ENCODE measurements around the gene EFCAB6. TPM values are rescaled to one million over a fixed set of nuclear protein-coding genes. Genes with fewer than 3 reads are reported as not detected.

The EFCAB6 gene
- total RNA-seq, 4 donors from 2014 or later, result 0.35 to 4.4 (median 0.94) TPM; not detected in 1

DNA sequence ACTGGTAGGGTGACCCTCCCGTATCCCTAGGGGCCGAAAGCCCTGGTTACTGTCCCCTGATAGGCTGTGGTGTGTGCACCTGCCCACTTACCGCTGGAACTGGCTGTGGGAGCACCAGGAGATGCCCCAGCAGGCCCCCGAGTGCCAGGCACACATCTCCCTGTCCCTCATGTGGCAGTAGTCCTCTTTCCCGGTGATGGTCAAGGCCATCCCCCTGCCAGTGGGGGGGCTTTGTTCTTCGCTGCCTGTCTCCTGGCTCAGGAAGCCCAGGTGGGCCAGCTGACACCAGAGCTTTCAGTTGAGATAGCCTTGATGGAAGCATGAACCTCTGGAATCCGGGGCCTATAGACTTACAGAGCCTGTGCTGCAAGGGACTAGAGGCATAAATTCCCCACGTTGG is 299.8 kb downstream of the EFCAB6 start:
- Histone ChIP-seq H3K27me3 (no peaks in the 10 kb centered on the region), H3K36me3 (no peaks in the 10 kb centered on the region), H3K4me1 (no peaks in the 10 kb centered on the region), H3K4me3 (no peak overlapping the region), H3K9me3 (no peaks in the 10 kb centered on the region), H3K27ac (no peak overlapping the region)
- TF ChIP-seq POLR2A (IDR thresholded peaks at IDR 0.05), result no peak
- TF ChIP-seq, protein P1, sequence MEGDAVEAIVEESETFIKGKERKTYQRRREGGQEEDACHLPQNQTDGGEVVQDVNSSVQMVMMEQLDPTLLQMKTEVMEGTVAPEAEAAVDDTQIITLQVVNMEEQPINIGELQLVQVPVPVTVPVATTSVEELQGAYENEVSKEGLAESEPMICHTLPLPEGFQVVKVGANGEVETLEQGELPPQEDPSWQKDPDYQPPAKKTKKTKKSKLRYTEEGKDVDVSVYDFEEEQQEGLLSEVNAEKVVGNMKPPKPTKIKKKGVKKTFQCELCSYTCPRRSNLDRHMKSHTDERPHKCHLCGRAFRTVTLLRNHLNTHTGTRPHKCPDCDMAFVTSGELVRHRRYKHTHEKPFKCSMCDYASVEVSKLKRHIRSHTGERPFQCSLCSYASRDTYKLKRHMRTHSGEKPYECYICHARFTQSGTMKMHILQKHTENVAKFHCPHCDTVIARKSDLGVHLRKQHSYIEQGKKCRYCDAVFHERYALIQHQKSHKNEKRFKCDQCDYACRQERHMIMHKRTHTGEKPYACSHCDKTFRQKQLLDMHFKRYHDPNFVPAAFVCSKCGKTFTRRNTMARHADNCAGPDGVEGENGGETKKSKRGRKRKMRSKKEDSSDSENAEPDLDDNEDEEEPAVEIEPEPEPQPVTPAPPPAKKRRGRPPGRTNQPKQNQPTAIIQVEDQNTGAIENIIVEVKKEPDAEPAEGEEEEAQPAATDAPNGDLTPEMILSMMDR (IDR thresholded peaks at IDR 0.05), result no peak
- DNase-seq, result no peak

DNA sequence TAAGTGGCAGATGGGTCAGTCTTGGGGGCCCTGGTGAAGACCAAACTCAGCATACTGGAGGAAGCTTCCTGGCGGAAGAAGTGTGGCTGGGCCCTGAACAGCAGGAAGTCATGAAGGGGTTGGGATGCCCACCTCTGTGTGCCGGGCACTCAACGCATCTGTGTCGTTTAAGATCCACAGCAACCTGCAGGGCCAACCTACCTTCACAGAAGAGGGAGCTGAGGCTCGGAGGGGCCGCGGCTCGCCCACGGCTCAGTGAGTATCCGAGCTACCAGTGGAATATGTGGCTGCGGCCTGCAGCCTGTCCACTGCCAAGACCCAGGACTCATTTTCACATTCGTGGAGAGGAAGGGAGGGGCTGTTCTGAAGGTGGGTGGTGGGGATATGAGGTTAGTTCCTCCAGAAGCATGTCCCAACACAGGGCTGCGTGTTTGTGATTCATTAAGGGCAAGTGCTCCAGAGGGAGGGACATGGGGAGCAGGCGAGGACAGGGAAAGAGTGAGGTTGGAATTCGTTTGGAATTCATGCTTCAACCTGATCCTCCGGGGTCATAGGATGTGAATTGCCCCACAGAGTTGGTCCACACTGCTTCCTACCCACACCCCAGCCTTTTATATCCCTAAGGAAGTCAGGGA is 300.7 kb downstream of the EFCAB6 start:
- Histone ChIP-seq H3K36me3 (no peaks in the 10 kb centered on the region), H3K4me1 (no peaks in the 10 kb centered on the region), H3K4me3 (no peak overlapping the region), H3K27me3 (no peaks in the 10 kb centered on the region), H3K27ac (no peak overlapping the region), H3K9me3 (no peaks in the 10 kb centered on the region)
- TF ChIP-seq, protein P1 (IDR thresholded peaks at IDR 0.05), result no peak
- no peak for TF ChIP-seq POLR2A (IDR thresholded peaks at IDR 0.05)
- no peak for DNase-seq

DNA sequence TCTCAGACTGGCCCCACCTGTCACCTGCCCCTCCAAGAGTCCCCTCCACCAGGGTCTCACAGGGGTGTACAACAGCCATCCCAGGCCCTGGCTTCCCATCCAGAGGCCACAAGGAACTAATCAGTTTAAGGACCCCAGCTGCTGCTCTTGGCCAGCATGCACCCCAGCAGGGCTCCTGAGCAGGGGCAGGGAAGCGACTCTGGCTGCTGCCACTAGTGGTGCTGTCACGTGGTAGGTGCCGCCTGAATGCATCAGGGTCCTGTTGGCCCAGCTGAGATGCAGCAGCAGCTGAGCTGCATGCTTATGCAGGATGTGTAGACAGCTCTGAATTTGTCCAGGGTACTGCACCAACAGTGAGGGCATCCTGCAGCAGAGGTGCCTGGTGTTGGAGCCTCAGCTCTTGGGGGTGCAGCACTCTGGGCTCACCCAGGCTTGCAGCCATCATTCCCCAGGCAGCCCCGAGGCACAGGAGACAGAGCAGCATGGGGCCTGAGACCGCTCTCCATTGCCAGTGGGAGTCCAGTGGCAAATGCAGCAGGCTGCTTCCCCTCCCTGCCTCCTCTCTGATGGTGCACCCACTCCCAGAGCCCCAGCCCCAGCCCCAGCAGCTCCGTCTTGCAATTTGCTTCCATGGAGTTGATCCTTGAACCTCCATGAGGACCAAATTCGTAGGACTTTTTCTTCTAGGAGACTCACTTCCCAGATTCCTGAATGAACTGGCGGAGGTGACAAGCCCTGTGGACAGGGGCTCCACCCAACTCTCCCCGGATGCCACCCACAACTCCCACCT is 301.6 kb downstream of the EFCAB6 start:
- H3K4me1 ChIP-seq, result no peaks in the 10 kb centered on the region
- H3K4me3 ChIP-seq, result no peak overlapping the region
- H3K27me3 ChIP-seq, result no peaks in the 10 kb centered on the region
- H3K27ac ChIP-seq, result no peak overlapping the region
- DNase-seq, result peak in 1 of 3 donors; percentile 27
- TF ChIP-seq, protein P1 (IDR thresholded peaks at IDR 0.05), result no peak
- TF ChIP-seq POLR2A (IDR thresholded peaks at IDR 0.05), result no peak
- no peaks in the 10 kb centered on the region for H3K9me3 ChIP-seq
- no peaks in the 10 kb centered on the region for H3K36me3 ChIP-seq

DNA sequence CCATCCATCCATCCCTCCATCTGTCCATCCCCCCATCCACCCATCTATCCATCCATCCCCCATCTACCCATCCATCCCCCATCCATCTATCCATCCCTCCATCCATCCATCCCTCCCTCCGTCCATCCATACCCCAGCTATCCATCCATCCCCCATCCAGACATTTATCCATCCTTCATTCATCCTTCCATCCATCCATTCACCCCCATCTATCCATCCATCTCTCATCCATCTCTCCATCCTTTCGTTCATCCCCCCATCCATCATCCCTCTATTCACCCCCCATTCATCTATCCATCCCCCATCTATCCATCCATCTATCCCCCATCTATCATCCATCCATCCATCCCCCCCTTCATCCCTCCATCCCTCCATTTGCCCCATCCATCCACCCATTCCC is 302.8 kb downstream of the EFCAB6 start:
- H3K27me3 ChIP-seq, result no peaks in the 10 kb centered on the region
- TF ChIP-seq, protein P1 (IDR thresholded peaks at IDR 0.05), result no peak
- no peak for TF ChIP-seq POLR2A (IDR thresholded peaks at IDR 0.05)
- no peak overlapping the region for H3K27ac ChIP-seq
- H3K9me3 ChIP-seq, result no peaks in the 10 kb centered on the region
- no peak overlapping the region for H3K4me3 ChIP-seq
- DNase-seq, result no peak
- H3K36me3 ChIP-seq, result no peaks in the 10 kb centered on the region
- no peaks in the 10 kb centered on the region for H3K4me1 ChIP-seq

DNA sequence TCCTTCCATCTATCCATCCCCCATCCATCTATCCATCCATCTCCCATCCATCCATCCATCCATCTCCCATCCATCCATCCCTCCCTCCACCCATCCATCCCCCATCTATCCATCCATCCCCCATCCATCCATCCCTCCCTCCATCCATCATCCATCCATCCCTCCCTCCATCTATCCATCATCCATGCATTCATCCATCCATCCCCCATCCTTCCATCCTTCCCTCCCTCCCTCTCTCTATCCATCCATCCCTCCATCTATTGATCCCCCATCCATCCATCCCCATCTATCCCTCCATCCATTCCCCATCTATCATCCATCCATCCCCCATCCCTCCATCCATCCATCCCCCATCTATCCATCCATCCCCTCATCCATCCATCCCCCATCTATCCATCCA is 303.6 kb downstream of the EFCAB6 start:
- H3K4me3 ChIP-seq, result no peak overlapping the region
- TF ChIP-seq POLR2A (IDR thresholded peaks at IDR 0.05), result no peak
- TF ChIP-seq, protein P1 (IDR thresholded peaks at IDR 0.05), result no peak
- H3K36me3 ChIP-seq, result no peaks in the 10 kb centered on the region
- no peaks in the 10 kb centered on the region for H3K27me3 ChIP-seq
- no peak overlapping the region for H3K27ac ChIP-seq
- no peaks in the 10 kb centered on the region for H3K4me1 ChIP-seq
- H3K9me3 ChIP-seq, result no peaks in the 10 kb centered on the region
- DNase-seq, result no peak

Data from Peyer's patch (tissue), 4 donors.